OCI-LY1 (cell line): ENCODE data around the gene AGRN.

Source experiments
- H2AFZ ChIP-seq: fragments of 200-600 bp; sonication (generic), shearing (Covaris generic); 2 replicates; pipeline ENCODE4 v1.6.0; 2014; ENCODE audit warnings: antibody characterized with exemption, mild to moderate bottlenecking, low read length
- H3F3A ChIP-seq: fragments of 200-600 bp; sonication (generic), shearing (Covaris generic); 2 replicates; pipeline ENCODE4 v1.6.0; 2014; ENCODE audit warnings: mild to moderate bottlenecking, antibody characterized with exemption, low read length, moderate library complexity; ENCODE audit not compliant: insufficient read depth
- H3K27ac ChIP-seq: fragments of 200-600 bp; sonication (generic); 2 replicates; pipeline ENCODE4 v1.5.1; 2014; ENCODE audit warnings: low read length, mixed run types, mild to moderate bottlenecking, low read depth; ENCODE audit not compliant: poor library complexity, severe bottlenecking
- H3K27me3 ChIP-seq: fragments of 200-600 bp; sonication (generic); 2 replicates; pipeline ENCODE4 v1.6.0; 2014; ENCODE audit warnings: antibody characterized with exemption, mild to moderate bottlenecking, low read length, moderate library complexity; ENCODE audit not compliant: insufficient read depth
- H3K36me3 ChIP-seq: fragments of 200-600 bp; sonication (generic); 2 replicates; pipeline ENCODE4 v1.6.1; 2014; ENCODE audit warnings: mild to moderate bottlenecking, antibody characterized with exemption, low read length, moderate library complexity, mixed read lengths; ENCODE audit not compliant: insufficient read depth
- H3K4me1 ChIP-seq: fragments of 200-600 bp; sonication (generic); 2 replicates; pipeline ENCODE4 v1.5.1; 2014; ENCODE audit warnings: mild to moderate bottlenecking, low read length, moderate library complexity; ENCODE audit not compliant: insufficient read depth, severe bottlenecking
- H3K4me2 ChIP-seq: fragments of 200-600 bp; sonication (generic), shearing (Covaris generic); 2 replicates; pipeline ENCODE4 v1.6.1; 2014; ENCODE audit warnings: low read length
- H3K4me3 ChIP-seq: fragments of 200-600 bp; sonication (generic); 2 replicates; pipeline ENCODE4 v1.5.1; 2014; ENCODE audit warnings: low read length, low read depth, mild to moderate bottlenecking, mixed read lengths; ENCODE audit not compliant: poor library complexity, severe bottlenecking
- H3K79me2 ChIP-seq: fragments of 200-600 bp; shearing (Covaris generic); 2 replicates; pipeline ENCODE4 v1.6.1; 2016; ENCODE audit warnings: mixed run types, low read length, mixed read lengths; ENCODE audit not compliant: insufficient read depth
- H3K9ac ChIP-seq: fragments of 200-600 bp; sonication (generic), shearing (Covaris generic); 2 replicates; pipeline ENCODE4 v1.6.1; 2014; ENCODE audit warnings: mild to moderate bottlenecking, low read length, mixed read lengths
- H3K9me2 ChIP-seq: fragments of 200-600 bp; sonication (generic), shearing (Covaris generic); 2 replicates; pipeline ENCODE4 v1.6.1; 2014; ENCODE audit warnings: low read depth, mild to moderate bottlenecking, low read length, mixed read lengths
- H3K9me3 ChIP-seq: fragments of 200-600 bp; shearing (Covaris generic); 2 replicates; pipeline ENCODE4 v1.6.1; 2014; ENCODE audit warnings: low read length, mixed read lengths
- H4K20me1 ChIP-seq: fragments of 200-600 bp; sonication (generic), shearing (Covaris generic); 2 replicates; pipeline ENCODE4 v1.6.0; 2016; ENCODE audit warnings: mild to moderate bottlenecking, low read length; ENCODE audit not compliant: insufficient read depth
- CTCF ChIP-seq: fragments of 200-600 bp; sonication (generic), shearing (Covaris generic); IDR thresholded peaks from 2 replicates; pipeline ENCODE4 v1.5.1; 2017; ENCODE audit warnings: mild to moderate bottlenecking, antibody characterized with exemption, low read length, moderate library complexity, mixed read lengths
- EZH2 ChIP-seq: fragments of 200-600 bp; sonication (generic), shearing (Covaris generic); IDR thresholded peaks from 2 replicates; pipeline ENCODE4 v1.8.0; 2017; ENCODE audit warnings: borderline replicate concordance, mixed run types, mild to moderate bottlenecking, antibody characterized with exemption, low read length, moderate library complexity, mixed read lengths

AGRN gene

DNA sequence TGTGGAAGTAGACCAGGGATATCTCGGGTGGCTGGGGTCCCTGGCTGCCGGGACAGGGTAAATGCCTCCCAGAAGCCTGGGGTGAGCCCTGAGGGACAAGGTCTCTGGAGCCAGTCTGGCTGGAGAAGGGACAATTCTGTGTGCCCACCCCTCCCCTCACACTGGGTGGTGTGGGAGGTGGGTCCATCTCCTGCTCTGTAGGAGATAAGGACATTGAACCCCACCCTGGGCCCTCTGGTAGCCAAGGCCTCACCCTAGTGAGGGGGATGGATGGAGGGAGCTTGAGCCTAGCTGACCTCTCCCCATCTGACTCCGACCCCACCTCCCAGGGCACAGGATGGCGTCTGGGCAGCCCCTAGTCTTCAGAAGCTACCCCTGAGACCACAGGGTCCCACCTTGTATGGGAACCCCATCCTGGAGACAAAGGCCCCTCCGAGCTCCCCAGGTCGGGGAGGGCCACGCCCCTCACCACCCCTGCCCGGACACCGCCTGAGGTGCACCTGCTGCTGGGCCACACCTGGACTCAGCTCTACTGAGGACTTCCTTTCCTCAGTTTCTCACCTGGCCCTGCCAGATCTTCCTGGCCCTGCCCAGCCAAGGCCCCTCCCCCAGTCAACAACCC, 4.3 kb downstream of the AGRN start:
- Histone ChIP-seq H3K9ac (no peak overlapping the region), H3K36me3 (no peaks in the 10 kb centered on the region), H3K9me2 (no peaks in the 10 kb centered on the region), H3K4me3 (no peak overlapping the region), H3K4me2 (no peak overlapping the region), H3K79me2 (no peaks in the 10 kb centered on the region), H3K4me1 (peaks cover 4% of the 10 kb centered on the region), H3K9me3 (no peaks in the 10 kb centered on the region), H2AFZ (no peak overlapping the region), H3K27ac (no peak overlapping the region), H4K20me1 (no peaks in the 10 kb centered on the region), H3F3A (no peaks in the 10 kb centered on the region), H3K27me3 (peaks cover 21% of the 10 kb centered on the region)
- no peak for TF ChIP-seq CTCF
- no peak for TF ChIP-seq EZH2

DNA sequence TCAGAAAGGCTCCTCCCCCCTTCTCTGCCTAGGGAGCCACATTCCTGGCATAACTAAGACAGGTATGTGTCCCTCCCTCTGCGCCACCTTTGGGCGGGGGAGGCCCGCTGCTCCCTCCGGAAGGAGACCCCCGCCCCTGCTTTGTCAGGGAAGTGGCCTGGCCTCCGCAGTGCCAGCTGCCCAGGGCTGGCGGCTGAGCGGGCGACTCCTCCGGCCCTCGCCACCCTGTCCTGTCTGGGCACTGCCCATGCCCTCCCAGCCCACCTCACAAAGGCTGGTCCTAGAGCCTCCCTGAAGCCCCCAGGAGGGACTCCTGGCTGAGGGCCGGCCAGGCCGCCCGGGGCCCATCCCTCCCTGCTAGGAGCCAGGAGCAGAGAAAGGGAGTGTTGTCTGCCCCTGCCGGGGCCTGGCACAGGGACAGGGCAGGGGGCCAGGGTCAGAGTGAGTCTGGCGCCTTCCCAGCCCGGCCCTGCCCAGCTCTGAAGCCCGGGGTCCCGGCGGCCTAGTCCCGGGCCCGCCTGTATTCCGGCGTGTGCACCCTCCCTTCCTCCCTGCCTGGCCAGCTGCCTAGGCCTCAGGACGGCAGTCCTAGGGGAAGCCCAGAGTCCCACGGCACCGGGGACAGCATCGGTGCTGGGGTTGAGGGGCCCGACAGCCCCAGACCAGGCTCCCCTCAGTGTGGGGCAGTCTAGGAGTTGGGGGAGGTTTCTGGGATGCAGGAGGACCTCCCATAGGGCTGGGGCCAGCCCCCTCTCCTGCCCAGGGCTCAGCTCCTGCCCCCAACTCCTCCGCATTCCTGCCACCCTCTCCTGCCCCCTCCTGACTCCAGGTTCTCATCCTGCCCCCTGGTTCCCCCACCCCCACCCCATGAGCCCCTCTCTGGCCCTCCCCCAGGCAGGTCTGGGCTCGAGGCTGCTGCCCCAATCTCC, 5.1 kb downstream of the AGRN start:
- Histone ChIP-seq H3K4me1 (peaks cover 4% of the 10 kb centered on the region), H3K27me3 (peaks cover 21% of the 10 kb centered on the region), H3K36me3 (no peaks in the 10 kb centered on the region), H3K9ac (no peak overlapping the region), H3K4me3 (no peak overlapping the region), H3K4me2 (no peak overlapping the region), H3K79me2 (no peaks in the 10 kb centered on the region), H3K27ac (no peak overlapping the region), H3F3A (no peaks in the 10 kb centered on the region), H4K20me1 (no peaks in the 10 kb centered on the region), H3K9me2 (no peaks in the 10 kb centered on the region), H2AFZ (no peak overlapping the region), H3K9me3 (no peaks in the 10 kb centered on the region)
- TF ChIP-seq EZH2 (no peak), CTCF (no peak)

DNA sequence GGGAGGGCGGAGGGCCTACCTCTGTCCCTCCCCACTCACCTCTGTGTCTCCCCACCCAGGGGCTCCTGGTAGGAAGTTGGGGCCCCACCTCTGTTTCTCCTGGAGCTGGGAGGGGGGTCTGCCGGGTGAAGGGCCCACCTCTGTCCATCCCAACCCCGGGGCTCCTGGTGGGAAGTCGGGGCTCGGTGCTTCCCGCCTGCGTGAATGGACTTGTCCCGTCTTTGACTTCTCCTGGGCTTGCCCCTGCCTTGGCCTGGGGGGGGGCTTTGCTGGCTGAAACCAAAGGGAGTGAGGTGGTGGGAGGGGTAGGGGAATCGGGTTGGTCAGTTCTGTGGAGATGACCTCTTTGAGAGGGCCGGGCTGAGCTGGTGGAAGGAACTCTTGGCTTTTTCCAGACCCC, 5.8 kb downstream of the AGRN start:
- Histone ChIP-seq H3K36me3 (no peaks in the 10 kb centered on the region), H3K27me3 (peaks cover 21% of the 10 kb centered on the region), H3K9me3 (no peaks in the 10 kb centered on the region), H3K4me2 (no peak overlapping the region), H3K4me1 (no peaks in the 10 kb centered on the region), H3K27ac (no peak overlapping the region), H3F3A (no peaks in the 10 kb centered on the region), H4K20me1 (no peaks in the 10 kb centered on the region), H2AFZ (no peak overlapping the region), H3K4me3 (no peak overlapping the region), H3K9me2 (no peaks in the 10 kb centered on the region), H3K79me2 (no peaks in the 10 kb centered on the region), H3K9ac (no peak overlapping the region)
- TF ChIP-seq EZH2 (no peak), CTCF (no peak)
